SK-N-SH (cell line): ENCODE data around the gene TFAP2B. TPM values are rescaled to one million over a fixed set of nuclear protein-coding genes. Genes with fewer than 3 reads are reported as not detected.
A peak's percentile ranks its signal among the peaks of the same experiment; 100 is the strongest.

Experiments
- CTCF ChIA-PET: fragments of 300-600, 350-600 bp; formaldehyde crosslinking; extraction: SDS; loops from one replicate; lab custom pipeline; 2021; lab: Yijun Ruan, JAX
- POLR2A ChIA-PET: fragments of 350-600 bp; sonication (Branson Sonifier 250); formaldehyde crosslinking; extraction: SDS; loops from one replicate; lab custom pipeline; 2020; ENCODE audit warnings: antibody characterized with exemption, inconsistent platforms; lab: Yijun Ruan, JAX
- DNase-seq: peaks from one replicate; pipeline ENCODE4 v3.0.0; 2012
- H2AFZ ChIP-seq: fragments of 200-600 bp; sonication (generic); 2 replicates; pipeline ENCODE4 v1.8.1; 2016; ENCODE audit warnings: antibody characterized with exemption, mild to moderate bottlenecking, low read depth
- H3F3A ChIP-seq: fragments of 200-600 bp; sonication (generic); replicated peaks from 2 replicates; pipeline ENCODE3; 2016; ENCODE audit warnings: antibody characterized with exemption, mild to moderate bottlenecking; ENCODE audit not compliant: insufficient read depth
- H3K27ac ChIP-seq, 2 experiments: fragments of 200-500 bp in 1 of 2; fragments of 200-600 bp in 1 of 2; sonication (Bioruptor generic) in 1 of 2; sonication (generic), shearing (Covaris generic) in 1 of 2; 2 replicates each; pipeline versions ENCODE4 v1.5.1 to v1.6.1; 2014 to 2016; ENCODE audit warnings: low read depth in 2 of 2, inconsistent platforms in 1 of 2, low read length in 1 of 2, mild to moderate bottlenecking in 1 of 2, mixed read lengths in 1 of 2
- H3K27me3 ChIP-seq: fragments of 200-600 bp; sonication (generic), shearing (Covaris generic); 2 replicates; pipeline ENCODE4 v1.6.1; 2016; ENCODE audit warnings: mixed run types; ENCODE audit not compliant: insufficient read depth
- H3K36me3 ChIP-seq, 2 experiments: fragments of 200-500 bp in 1 of 2; fragments of 200-600 bp in 1 of 2; sonication (Bioruptor generic) in 1 of 2; sonication (generic) in 1 of 2; replicated peaks in 1 of 2; 2 replicates each; pipeline versions ENCODE3 to v1.5.1; 2014 to 2016; ENCODE audit warnings: low read length in 1 of 2, mild to moderate bottlenecking in 1 of 2; ENCODE audit not compliant: insufficient read depth in 2 of 2, control insufficient read depth in 1 of 2
- H3K4me1 ChIP-seq, 2 experiments: fragments of 200-500 bp in 1 of 2; fragments of 200-600 bp in 1 of 2; sonication (Bioruptor generic) in 1 of 2; sonication (generic), shearing (Covaris generic) in 1 of 2; 2 replicates each; pipeline versions ENCODE4 v1.5.1 to v1.6.1; 2014 to 2016; ENCODE audit warnings: low read depth in 1 of 2, low read length in 1 of 2, mixed run types in 1 of 2; ENCODE audit not compliant: insufficient read depth in 2 of 2, control insufficient read depth in 1 of 2
- H3K4me2 ChIP-seq: fragments of 200-600 bp; sonication (generic), shearing (Covaris generic); 2 replicates; pipeline ENCODE4 v1.6.1; 2017; ENCODE audit warnings: mixed run types
- H3K4me3 ChIP-seq, 2 experiments: fragments of 200-500 bp in 1 of 2; fragments of 200-600 bp in 1 of 2; sonication (Bioruptor generic) in 1 of 2; sonication (generic), shearing (Covaris generic) in 1 of 2; 2 replicates each; pipeline versions ENCODE4 v1.5.1 to v1.8.1; 2014 to 2016; ENCODE audit warnings: low read depth in 2 of 2, inconsistent platforms in 1 of 2, low read length in 1 of 2, mild to moderate bottlenecking in 1 of 2, mixed read lengths in 1 of 2, moderate library complexity in 1 of 2
- H3K79me2 ChIP-seq: fragments of 200-600 bp; sonication (generic); 2 replicates; pipeline ENCODE4 v1.8.1; 2017; ENCODE audit warnings: mild to moderate bottlenecking; ENCODE audit not compliant: insufficient read depth
- H3K9ac ChIP-seq: fragments of 200-600 bp; sonication (generic); 2 replicates; pipeline ENCODE4 v1.6.1; 2017; ENCODE audit warnings: mixed run types
- H3K9me2 ChIP-seq: fragments of 200-600 bp; sonication (generic); 2 replicates; pipeline ENCODE4 v1.6.1; 2017; ENCODE audit warnings: mixed run types
- H3K9me3 ChIP-seq: fragments of 200-600 bp; sonication (generic); 2 replicates; pipeline ENCODE4 v1.6.1; 2017; ENCODE audit warnings: mixed run types, mild to moderate bottlenecking, moderate library complexity
- H4K20me1 ChIP-seq: fragments of 200-600 bp; sonication (generic); 2 replicates; pipeline ENCODE4 v1.6.1; 2017; ENCODE audit warnings: mild to moderate bottlenecking, mixed run types; ENCODE audit not compliant: insufficient read depth
- CHD2 ChIP-seq: fragments of 150-350 bp; IDR thresholded peaks from 2 replicates; pipeline ENCODE4 v1.6.1; 2018; ENCODE audit warnings: low read length; ENCODE audit not compliant: partially characterized antibody
- EP300 ChIP-seq, 2 experiments: IDR thresholded peaks; 2 replicates each; pipeline versions ENCODE4 v1.4.0 to v1.6.1; 2012; ENCODE audit warnings: borderline replicate concordance in 1 of 2, low read depth in 1 of 2, low read length in 1 of 2
- GATA2 ChIP-seq: sonication (generic); formaldehyde crosslinking; IDR thresholded peaks from 2 replicates; pipeline ENCODE4 v1.5.0; 2020; ENCODE audit warnings: mild to moderate bottlenecking, missing genetic modification reagents
- MXI1 ChIP-seq: IDR thresholded peaks from 2 replicates; pipeline ENCODE4 v1.6.1; 2012; ENCODE audit warnings: mild to moderate bottlenecking, low read depth, low read length, improper control_type of control experiment
- RFX5 ChIP-seq: IDR thresholded peaks from 2 replicates; pipeline ENCODE4 v1.6.1; 2012; ENCODE audit warnings: mild to moderate bottlenecking, improper control_type of control experiment, low read length
- SIN3A ChIP-seq: IDR thresholded peaks from 2 replicates; pipeline ENCODE4 v1.6.1; 2012; ENCODE audit warnings: low read depth, mild to moderate bottlenecking, low read length, moderate library complexity, borderline replicate concordance
- SMC3 ChIP-seq: IDR thresholded peaks from 2 replicates; pipeline ENCODE4 v1.6.1; 2012; ENCODE audit warnings: low read depth, low read length, improper control_type of control experiment
- YY1 ChIP-seq: IDR thresholded peaks from 2 replicates; pipeline ENCODE4 v1.4.0; 2012; ENCODE audit warnings: low read depth, mild to moderate bottlenecking
- polyA plus RNA-seq, 3 experiments: library from polyadenylated mRNA; depleted of rRNA; stranded (reverse); fragments of >200 nt; gene quantifications; 2 replicates each; pipeline ENCODE4 v1.2.3, GENCODE V29; 2012
- TF ChIP-seq, protein P1 (sequence below): IDR thresholded peaks from 2 replicates; pipeline ENCODE4; 2012
- TF ChIP-seq, protein P2 (sequence below): fragments of 150-350 bp; IDR thresholded peaks from 2 replicates; pipeline ENCODE4 v1.6.1; 2016; ENCODE audit warnings: mild to moderate bottlenecking, low read depth, low read length
- TF ChIP-seq, protein P3 (sequence below): fragments of 150-350 bp; IDR thresholded peaks from 2 replicates; pipeline ENCODE4 v1.6.1; 2017; ENCODE audit warnings: antibody characterized with exemption, low read length, low read depth, borderline replicate concordance
- TF ChIP-seq, protein P4 (sequence below): IDR thresholded peaks from 2 replicates; pipeline ENCODE4 v1.4.0; 2012; ENCODE audit warnings: low read depth

Gene TFAP2B
- polyA plus RNA-seq, 1 of the 3 experiments (the other 2 are of a cell fraction), result 1.1 TPM

DNA sequence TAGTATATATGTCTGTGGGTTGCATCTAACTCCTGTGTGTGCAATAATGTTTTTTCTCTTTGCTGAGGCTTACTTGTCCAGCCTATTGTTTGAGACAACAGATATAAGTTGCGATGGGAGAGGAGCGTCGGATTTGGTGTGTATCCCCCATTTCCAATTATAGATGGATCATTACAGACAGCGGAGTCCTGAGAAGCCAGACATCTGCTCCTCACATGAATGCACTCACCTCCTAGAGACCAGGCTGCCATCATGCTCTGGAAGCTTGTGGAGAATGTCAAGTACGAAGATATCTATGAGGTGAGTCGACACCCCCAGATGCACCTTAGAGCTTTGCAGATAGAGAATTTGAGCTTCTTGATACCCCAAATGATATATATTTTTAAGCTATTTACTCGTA is at the start of gene TFAP2B (continued):
- TF ChIP-seq GATA2 (CRISPR knock-in tag) (peak; percentile 35), SIN3A (no peak), CHD2 (peak; percentile 45), RFX5 (no peak), YY1 (no peak), MXI1 (peak; percentile 97)
- TF ChIP-seq, protein P1, sequence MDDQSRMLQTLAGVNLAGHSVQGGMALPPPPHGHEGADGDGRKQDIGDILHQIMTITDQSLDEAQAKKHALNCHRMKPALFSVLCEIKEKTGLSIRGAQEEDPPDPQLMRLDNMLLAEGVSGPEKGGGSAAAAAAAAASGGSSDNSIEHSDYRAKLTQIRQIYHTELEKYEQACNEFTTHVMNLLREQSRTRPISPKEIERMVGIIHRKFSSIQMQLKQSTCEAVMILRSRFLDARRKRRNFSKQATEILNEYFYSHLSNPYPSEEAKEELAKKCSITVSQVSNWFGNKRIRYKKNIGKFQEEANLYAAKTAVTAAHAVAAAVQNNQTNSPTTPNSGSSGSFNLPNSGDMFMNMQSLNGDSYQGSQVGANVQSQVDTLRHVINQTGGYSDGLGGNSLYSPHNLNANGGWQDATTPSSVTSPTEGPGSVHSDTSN, result no peak
- TF ChIP-seq, protein P2, sequence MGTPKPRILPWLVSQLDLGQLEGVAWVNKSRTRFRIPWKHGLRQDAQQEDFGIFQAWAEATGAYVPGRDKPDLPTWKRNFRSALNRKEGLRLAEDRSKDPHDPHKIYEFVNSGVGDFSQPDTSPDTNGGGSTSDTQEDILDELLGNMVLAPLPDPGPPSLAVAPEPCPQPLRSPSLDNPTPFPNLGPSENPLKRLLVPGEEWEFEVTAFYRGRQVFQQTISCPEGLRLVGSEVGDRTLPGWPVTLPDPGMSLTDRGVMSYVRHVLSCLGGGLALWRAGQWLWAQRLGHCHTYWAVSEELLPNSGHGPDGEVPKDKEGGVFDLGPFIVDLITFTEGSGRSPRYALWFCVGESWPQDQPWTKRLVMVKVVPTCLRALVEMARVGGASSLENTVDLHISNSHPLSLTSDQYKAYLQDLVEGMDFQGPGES, result no peak

DNA sequence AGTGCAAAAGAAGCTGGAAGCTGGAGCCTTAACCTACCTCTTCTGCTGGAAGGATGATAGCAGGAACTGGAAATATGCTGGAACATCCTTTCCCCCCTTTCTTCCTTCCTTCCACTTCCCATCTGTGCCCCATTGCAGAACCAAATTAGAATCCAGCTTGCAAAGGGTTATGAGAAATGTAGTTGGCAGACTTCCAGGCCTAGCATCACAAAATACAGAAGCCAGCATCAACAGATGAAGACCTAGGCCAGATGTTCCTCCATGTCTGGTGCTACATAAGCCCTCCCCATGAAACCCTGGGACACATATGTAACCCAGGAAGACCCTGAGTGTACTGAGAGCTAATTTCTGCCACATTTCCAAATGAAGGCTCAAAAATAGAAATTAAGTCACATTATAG is 40.0 kb upstream of the TFAP2B start:
- Histone ChIP-seq H3K4me3 (no peak overlapping the region), H3K9ac (no peak overlapping the region)
- CTCF ChIA-PET, result interaction anchor here (0.9 to 3.3 kb wide), 4 partner anchors 9 to 122 kb away, joined by 3 to 10 read pairs (median 3); no protein-coding TSS in a partner anchor

More for the DNA sequence above, 40.0 kb upstream of the TFAP2B start:
- H3K27me3 ChIP-seq, result no peaks in the 10 kb centered on the region
- no peaks in the 10 kb centered on the region for H3K9me3 ChIP-seq
- no peaks in the 10 kb centered on the region for H3K4me1 ChIP-seq
- H3K9me2 ChIP-seq, result no peaks in the 10 kb centered on the region
- no peak overlapping the region for H3K27ac ChIP-seq
- no peaks in the 10 kb centered on the region for H3F3A ChIP-seq
- H3K36me3 ChIP-seq, result no peaks in the 10 kb centered on the region
- H3K79me2 ChIP-seq, result no peaks in the 10 kb centered on the region
- POLR2A ChIA-PET, result no interaction called here
- H3K4me2 ChIP-seq, result no peak overlapping the region
- DNase-seq, result peak; percentile 26
- no peak overlapping the region for H2AFZ ChIP-seq
- TF ChIP-seq SMC3 (no peak), RFX5 (no peak), EP300 (IDR thresholded peaks at IDR 0.05; ENCODE audit: borderline replicate concordance in 1 of 2, low read depth in 1 of 2, low read length in 1 of 2) (no peak)
- TF ChIP-seq, protein P2, result no peak
- TF ChIP-seq, protein P3, sequence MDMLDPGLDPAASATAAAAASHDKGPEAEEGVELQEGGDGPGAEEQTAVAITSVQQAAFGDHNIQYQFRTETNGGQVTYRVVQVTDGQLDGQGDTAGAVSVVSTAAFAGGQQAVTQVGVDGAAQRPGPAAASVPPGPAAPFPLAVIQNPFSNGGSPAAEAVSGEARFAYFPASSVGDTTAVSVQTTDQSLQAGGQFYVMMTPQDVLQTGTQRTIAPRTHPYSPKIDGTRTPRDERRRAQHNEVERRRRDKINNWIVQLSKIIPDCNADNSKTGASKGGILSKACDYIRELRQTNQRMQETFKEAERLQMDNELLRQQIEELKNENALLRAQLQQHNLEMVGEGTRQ, result no peak
- TF ChIP-seq, protein P4, sequence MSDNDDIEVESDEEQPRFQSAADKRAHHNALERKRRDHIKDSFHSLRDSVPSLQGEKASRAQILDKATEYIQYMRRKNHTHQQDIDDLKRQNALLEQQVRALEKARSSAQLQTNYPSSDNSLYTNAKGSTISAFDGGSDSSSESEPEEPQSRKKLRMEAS, result no peak
- TF ChIP-seq, all 33 proteins: peak for 0
- H4K20me1 ChIP-seq, result no peaks in the 10 kb centered on the region
